WI38 (cell line): ENCODE results near the gene ZNF865.

Experiments
- H3K4me3 ChIP-seq: 2 replicates; pipeline ENCODE4 v1.5.1; 2011; ENCODE audit warnings: low read depth, mild to moderate bottlenecking, control low read depth, low read length
- CTCF ChIP-seq: IDR thresholded peaks from 2 replicates; pipeline ENCODE4 v1.5.1; 2012; ENCODE audit warnings: low read depth, mild to moderate bottlenecking, control low read depth, low read length

ZNF865 gene

GRCh38 chr19:55598719-55599467 is 6.6 kb upstream of the ZNF865 start:
- peak overlapping the region; percentile 83 for H3K4me3 ChIP-seq
- TF ChIP-seq CTCF: no peak

- peak within 1 kb of the TSS; percentile 83 for H3K4me3 ChIP-seq
- TF ChIP-seq CTCF: no peak
Measured at GRCh38 chr19:55599468-55599841, 6.0 kb upstream of the ZNF865 start, which contains the start of gene FIZ1. FIZ1 (minus strand) TSS chr19:55599517; CDS start chr19:55597865, 1,652 bp downstream.

- TF ChIP-seq CTCF: no peak
- H3K4me3 ChIP-seq: peak within 1 kb of the TSS; percentile 83
Measured at GRCh38 chr19:55599842-55600661, 5.4 kb upstream of the ZNF865 start, which contains the start of gene ZNF524. ZNF524 (plus strand) TSS chr19:55600288; CDS start chr19:55602113, 1,825 bp downstream.

- H3K4me3 ChIP-seq: peak overlapping the region; percentile 83
- no peak for TF ChIP-seq CTCF
Measured at GRCh38 chr19:55600662-55601028, 4.8 kb upstream of the ZNF865 start.

- TF ChIP-seq CTCF: no peak
- H3K4me3 ChIP-seq: peak overlapping the region; percentile 83
Measured at GRCh38 chr19:55601084-55601483, 4.4 kb upstream of the ZNF865 start.

- H3K4me3 ChIP-seq: no peak overlapping the region
- TF ChIP-seq CTCF: no peak
Measured at GRCh38 chr19:55602104-55603001, 3.1 kb upstream of the ZNF865 start.
